Stimulated activated CD4-positive, alpha-beta T cell treated with anti-CD3 and anti-CD28 coated beads, Interleukin-1b, Interleukin-23, amount 100 ng/mL, for 1 hour (primary cell): Measurements from ENCODE around the gene PPM1L.

ENCODE experiments used
- DNase-seq, 2 donors: peaks; one replicate each; pipeline ENCODE4 v3.0.0-alpha.2; 2020; ENCODE audit warnings: low read depth in 2 of 2

PPM1L gene

DNA sequence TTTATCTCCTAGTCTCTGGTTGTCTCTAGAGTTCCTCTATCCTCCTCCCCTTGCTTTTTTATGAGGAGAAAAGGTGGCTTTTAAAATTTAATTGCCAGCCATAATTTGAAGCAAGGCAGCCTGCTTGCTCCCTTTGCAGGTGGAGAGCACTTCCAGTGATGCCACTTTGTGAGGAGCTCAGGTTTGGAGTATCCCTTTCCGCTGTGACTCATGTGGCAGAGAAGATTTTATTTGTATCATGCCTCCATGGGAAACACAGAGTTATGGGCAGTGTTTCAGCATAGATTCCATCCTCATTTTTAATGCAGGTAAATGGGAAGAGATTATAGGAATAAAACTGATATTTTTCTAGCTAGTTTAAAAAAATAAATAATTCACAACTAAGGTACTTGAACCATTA lies 7.0 kb downstream of the PPM1L start:
- DNase-seq: no peak

DNA sequence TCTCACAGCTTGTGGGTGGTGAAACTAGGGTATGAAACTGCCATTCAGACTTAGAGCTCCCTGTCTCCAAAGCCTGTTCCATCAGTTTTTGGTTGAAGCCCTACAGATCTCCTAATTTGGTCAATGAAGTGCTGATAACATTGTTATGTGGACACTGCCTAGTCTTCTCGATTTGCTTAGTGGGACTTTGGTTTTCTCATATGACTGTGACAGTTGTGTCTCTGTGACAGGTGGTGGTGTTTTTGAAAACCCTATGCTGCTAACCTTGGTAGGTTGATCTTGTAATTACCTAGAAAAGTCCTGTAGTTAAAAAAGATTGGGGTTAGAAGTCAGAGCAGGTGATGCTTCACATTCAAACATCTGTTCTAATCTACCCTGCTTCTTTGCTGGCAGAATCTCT lies 9.2 kb downstream of the PPM1L start:
- DNase-seq: no peak

DNA sequence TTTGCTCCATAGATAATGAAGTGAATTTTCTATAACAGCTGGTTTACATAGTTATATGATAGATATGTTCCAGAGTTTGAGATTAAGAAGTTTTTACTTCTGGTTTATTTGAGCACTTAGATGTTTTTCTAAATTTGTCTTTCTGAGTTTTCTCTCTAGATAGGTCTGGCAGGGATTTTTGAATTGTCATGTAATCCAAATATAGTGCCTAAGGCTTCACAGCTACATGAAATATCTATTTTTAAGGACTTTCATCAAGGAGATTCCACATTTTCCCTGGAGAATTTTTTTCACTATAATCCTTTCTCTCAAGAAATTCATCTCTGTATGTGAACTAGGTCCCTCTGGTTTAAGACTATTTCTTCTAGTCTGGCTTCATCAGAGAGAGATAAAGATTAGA lies 12.0 kb downstream of the PPM1L start:
- DNase-seq: no peak

DNA sequence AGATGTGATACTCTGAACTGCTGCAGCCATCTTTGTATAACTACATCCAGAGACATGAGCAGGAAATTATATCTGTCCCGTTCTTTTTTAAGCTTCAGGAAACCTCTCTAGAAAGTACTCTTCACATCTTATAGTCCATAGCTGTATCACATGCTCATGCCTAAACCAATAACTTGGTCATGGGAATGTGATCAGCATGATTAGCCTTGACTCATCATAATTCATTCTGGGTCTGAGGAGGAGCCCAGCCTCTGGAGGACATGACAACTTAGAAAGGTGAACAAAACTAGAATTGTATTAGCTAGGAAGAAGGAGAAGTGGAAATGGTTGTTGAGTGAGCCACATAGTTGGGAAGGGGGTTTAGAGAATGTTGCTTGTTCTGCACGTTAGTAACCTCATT lies 12.9 kb downstream of the PPM1L start:
- no peak for DNase-seq

DNA sequence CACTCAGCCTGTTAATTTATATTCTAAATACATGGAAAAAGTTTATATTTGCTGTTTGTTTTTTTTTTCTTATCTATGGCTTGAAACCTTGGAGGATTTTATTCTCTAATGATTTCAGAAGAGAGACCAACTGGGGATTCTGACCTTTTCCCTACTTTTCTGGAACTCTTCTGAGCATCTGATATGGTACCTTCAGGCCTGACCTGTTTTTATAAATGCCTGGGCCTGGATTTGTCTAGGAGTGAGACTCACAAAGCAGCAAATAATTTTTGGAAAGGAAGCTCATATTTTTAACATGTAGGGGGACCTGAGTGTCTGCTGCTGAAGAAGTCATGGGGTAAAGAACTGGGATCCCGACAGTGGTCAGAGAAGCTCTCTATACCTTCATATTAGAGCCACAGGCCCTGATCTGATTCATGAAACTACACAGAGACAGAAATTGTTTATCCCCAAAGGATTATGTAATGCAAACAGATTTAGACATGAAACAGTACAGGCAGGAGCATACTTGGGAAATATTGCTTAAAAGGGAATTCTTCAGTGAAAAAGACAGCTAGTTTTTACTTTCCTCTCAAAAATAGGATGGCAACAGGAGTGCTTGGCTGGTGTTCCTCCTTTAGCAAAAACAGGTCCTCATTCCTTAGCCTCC lies 15.9 kb downstream of the PPM1L start:
- DNase-seq: no peak

DNA sequence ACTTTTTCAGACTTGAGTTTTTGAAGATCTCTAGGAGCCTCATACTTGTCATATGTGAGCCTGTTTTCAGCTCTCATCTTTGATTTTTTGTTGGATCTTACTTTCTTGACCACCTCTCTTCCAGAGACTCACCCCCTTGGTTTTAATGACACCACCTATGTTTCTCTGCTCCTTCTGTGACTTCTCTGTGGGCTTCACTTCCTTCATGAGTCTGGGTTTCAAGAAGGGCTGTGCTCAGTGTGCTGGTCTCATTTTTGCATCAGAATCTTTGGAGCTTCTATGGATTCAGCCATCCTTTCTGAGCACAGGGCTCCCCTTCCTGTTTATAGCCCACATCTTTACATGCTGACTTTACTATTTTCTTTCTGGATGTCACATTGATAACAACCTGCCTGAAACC lies 17.7 kb downstream of the PPM1L start:
- no peak for DNase-seq

DNA sequence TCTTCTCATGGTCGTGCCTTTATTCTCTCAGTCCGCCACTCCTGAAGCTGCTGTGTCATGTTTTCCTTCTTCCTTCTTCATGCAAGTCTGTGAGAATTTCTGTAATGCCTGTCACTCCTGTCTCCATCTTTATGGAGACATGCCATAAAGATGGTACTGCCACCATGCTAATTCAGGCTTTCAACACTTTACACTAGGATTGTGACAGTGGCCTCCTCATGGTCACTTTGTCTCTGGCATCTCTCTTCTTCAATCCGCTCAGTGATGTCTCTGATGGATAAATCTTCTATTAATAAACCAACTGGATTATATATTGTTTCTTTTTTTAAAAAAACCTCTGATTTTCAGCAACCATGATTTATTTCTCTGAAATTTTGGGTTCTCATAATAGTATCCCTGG lies 18.1 kb downstream of the PPM1L start:
- DNase-seq: no peak

DNA sequence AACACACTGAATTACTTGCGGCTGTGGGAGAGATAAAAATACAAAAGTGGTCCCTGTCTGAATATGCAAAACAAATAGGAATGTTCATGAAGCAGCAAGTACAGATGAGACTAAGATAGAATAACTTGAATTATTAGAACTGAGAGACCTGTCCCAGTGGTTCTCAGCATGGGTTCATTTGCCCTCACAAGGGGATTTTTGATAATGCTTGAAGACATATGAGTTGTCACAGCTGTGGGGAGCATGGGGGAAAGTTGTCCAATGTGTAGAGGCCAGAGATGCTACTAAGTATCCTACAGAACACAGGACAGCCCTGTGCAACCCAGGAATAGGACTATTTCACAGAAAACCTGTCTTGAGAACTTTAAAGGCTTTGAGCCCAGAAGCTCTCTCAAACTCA lies 22.4 kb downstream of the PPM1L start:
- no peak for DNase-seq

DNA sequence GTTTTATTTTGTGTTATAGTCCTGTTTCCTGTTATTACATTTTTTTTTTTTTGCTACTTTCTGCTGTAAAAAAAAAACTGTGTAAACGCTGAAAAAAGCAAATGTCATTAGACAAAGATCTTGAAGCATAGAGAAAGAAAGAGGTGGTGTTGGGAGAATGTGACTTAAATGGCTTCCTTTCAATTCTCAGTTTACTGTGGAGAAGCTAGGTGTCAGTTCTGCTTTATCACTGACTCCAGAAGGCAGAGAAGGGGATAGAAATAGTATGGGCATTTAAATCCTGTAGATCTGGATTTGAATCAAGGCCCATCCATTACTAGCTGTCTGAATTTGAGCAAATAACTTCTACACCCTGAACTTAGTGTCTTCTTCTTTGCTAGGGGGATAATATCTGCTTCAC lies 23.0 kb downstream of the PPM1L start:
- no peak for DNase-seq

DNA sequence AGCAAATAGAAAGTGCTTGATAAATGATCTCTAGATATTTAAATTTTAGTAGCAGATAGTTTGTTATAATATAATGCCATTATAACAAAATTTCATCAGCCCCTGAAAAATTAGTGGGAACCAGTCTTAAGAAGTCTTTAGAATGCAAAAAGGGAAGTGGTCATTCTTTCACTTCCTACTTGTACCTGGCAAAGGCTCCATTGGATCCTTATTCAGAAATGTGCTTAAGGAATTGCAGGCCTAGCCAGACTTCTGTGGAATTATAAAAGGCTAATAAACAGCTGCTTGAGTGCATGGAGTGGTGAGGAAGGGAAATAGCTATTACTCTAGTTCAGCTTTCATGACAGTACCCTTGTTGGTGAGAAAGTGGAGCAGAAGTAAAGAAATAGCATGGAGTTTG lies 24.2 kb downstream of the PPM1L start:
- no peak for DNase-seq

DNA sequence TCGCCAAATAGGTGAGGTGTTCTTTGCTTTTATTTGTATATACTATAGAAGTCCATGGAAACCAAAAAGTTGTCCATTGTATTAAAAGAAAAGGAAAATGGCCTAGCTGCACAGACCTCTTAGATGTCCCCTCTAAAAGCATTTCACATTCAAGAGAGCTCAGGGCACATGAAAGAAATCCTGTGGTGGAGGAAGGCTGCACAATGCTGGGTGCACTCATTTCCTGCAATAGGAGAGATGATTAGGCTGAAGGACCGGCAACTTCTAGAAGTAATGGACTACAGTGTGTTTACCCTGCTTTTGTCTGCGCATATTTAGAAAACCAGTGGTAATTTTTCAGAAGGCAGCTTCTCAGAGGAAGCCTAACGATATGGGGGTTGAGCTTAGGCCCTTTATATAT lies 25.4 kb downstream of the PPM1L start:
- DNase-seq: no peak

DNA sequence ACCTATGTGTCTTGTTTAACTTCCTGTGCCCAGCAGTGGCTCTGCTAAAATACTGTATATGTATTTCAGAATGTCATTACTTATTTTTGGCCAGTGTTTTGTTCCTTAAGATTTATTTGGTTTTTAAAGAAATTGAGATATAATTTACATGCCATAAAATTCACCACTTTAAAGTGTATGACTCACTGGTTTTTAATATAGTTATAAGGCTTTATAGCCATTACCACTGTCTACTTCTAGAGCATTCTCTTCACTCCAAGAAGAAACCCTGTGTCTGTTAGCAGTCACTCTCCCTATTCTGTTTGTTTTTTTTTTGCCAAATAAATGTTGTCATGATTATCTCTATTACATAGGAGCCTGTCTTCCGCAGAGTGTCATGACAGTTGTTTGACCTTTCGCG lies 25.8 kb downstream of the PPM1L start:
- no peak for DNase-seq

DNA sequence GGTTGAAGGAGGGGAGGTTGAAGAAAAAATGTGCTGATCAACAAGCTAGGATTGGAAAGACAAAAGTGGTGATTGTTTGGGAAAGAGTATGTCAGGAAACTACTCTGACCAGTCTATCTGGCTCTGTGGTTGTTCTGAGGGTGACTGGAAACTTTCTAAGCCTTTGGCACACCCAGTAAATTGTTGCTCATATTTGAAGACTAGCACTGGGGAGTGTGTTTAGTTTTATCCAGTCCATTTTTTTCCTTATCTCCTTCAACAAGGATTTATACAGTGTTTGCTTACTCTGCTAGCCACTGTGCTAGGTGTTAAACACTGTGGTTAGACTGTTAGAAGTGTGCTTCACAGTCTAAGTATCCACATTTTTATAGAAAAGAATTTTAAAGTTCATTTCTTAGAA lies 28.8 kb downstream of the PPM1L start:
- no peak for DNase-seq

DNA sequence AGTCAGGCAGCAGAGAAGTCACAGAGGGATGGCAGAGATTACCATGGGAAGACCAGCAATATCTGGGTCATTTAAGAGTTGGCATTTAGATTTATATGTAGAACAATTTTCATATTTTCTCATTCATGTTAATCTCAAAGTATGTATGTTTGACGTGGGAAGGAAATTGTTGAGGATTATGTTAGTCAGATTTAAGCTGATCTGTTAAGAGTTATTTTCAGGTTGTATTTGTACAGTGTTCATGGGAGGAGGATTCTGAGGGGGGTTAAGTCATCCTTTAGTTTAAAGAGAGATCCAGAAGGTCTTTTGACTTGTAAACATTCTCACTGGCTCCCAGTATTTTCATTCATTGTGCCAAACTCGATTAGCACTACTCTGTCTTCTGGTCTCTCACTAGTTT lies 34.7 kb downstream of the PPM1L start:
- no peak for DNase-seq

DNA sequence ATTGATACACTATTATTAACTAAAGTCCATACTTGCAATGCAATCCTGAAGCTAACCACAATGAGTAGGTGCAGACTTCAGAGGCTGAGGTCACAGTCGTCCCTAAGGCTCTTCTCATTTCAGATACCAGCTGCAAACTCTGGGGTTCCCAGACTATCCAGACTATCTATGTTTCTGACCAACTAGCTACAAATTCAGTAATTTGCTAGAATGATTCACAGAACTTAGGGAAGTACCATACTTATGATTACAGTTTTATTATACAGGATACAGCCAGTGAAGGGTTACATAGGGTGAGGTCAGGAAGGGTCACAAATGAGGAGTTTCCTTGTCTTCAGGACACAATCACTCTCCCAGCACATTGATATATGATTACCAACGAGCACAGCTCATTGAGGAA lies 36.5 kb downstream of the PPM1L start:
- DNase-seq: no peak

DNA sequence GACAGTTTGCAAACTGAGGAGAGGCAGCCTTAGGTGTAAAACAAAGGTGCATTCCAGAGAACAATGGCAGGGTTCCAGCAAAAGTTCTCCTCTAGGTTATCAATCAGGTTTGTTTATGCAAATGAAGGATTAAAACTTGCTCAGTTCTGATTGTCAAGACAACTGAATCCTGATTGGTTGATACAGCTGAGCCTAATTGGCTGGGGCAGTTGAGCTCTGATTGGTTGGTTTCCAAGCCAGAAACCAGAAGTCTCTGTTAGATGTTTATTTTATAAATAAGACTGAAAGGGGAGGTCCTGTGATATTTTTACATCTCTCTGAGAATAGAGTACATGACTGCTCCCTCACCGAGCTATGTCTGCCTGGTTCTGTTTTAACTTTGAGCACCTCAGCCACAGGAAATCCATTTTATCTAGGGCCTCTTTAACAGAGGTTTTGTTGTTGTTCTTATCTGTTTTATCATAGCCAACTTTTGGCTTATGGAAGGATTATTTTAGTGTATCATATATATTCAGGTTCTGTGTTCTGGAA lies 37.8 kb downstream of the PPM1L start:
- no peak for DNase-seq

DNA sequence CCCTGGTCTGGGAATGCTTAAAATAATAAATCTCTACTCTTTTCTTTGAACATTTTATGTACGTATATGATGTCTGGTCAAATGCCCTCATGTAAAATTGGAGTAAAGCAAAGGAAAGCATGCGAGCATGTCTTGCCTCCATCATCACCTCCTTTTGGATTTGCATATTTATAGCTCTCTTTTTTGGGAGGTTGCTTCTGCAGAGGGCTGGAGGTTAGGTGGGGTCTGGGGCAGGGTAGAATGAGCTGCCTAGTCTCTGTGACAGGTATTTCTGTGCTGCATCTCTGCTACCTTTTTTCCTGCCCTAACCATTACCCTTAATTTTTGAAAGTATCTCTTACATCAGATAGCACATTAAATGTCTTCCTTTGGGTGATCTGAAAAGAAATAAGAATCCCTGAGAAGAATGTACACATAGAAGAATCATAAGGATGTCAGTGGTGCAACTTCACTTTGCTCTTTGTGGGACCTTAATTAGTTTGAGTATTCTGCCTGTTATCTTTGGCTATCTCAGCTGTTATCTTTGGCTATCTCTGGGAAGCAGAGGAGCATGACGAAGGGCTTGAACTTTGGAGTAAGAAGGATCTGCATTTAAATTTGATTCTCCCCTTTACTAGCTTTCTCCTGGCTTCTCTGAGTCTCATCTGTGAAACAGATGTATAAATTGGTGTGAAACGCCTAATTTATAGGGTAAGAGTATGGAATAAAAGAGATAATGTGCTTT lies 40.2 kb downstream of the PPM1L start:
- no peak for DNase-seq

DNA sequence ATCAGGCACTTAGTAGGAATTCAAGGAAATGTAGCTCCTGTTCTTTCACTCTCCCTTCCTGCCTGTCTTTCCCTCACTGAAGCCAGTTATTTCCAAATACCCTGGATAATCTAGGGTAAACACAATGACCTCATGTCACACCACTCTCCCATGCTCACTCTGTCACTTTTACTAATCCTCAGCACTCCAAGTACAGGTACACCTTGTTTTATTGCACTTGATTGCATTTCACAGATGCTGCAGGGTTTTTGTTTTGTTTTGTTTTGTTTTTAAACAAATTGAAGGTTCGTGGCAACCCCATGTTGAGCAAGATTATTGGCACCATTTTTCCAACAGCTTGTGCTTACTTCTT lies 40.8 kb downstream of the PPM1L start:
- DNase-seq: no peak

DNA sequence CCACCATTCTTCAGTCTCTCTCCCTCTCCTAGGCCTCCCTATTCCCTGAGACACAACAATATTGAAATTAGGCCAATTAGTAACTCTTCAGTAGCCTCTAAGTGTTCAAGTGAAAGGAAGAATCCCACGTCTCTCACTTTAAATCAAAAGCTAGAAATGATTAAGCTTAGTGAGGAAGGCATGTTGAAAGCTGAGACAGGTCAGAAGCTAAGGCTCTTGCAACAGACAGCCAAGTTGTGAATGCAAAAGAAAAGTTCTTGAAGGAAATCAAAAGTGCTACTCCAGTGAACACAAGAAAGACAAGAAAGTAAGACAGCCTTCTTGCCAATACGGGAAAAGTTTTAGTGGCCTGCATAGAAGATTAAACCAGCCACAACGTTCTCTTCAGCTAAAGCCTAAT lies 41.3 kb downstream of the PPM1L start:
- no peak for DNase-seq

DNA sequence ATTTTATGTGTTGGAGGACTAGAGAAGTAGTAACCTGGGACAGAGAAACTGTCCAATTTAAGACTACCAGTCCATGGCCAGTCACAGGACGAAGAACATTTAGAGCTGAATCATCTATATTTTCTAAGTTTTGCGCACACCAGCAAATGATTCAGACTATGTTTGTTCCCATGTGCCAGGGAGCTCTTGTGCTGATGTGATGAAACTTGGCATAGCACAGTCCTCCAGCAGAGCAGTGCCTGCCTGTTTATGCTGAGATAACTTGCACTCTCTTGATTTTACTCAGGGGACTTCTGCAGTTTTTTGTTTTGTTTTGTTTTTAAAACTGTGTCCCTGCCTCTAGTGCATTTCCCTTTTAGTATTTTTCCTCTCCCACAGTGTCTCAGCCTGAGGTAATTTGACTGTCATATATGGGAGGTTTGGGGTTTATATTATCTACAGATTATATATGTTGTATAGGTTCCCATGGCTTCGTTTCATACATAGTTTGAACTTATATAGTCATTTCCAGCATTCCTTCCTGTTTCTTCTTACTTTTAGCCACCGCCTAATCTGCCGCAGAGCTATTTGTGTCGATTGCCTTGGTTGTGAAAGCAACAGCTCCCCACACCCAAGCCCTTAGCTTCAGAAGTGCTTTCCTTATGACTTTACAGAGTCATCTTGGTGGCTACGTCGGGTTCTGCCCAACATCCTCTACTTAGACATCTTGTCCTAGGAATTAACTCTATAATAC lies 45.5 kb downstream of the PPM1L start:
- DNase-seq: no peak

DNA sequence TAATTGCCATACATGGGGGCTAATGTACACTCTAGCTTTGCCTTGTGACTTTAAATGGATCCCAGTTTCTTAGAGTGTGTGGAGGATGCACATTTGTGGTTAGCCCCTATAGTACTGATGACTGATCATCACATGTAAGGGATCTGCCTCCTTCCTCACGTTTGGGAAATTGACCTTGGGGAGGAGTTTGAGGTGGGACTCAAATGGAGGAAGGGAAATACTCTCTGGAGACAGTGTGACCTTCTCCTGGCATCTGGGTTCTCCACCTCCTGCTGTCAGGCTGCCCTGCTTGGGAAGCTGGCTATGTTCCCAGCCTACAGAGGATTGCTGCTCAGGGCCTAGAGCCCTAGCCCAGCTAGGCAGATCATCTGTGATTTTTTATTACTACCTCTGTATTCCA lies 48.7 kb downstream of the PPM1L start:
- DNase-seq: no peak

DNA sequence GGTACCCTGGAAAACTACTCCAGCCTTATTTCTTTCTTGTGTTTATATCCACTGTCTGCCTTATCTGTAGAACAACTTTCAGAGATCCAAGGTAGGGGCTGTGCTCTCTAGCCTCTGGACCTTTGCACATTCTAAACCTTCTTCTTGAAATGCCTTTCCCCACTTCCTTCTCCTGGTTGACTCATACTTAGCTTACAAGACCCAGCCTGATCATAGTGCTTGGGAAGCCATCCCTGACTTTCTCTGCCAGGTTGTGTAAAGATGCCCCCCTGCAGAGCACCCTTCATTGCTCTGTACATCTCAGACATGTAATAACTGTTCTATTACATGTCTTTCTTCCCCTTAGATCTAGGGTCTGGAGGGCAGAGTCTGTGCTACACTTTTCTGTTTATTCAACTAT lies 50.1 kb downstream of the PPM1L start:
- no peak for DNase-seq

DNA sequence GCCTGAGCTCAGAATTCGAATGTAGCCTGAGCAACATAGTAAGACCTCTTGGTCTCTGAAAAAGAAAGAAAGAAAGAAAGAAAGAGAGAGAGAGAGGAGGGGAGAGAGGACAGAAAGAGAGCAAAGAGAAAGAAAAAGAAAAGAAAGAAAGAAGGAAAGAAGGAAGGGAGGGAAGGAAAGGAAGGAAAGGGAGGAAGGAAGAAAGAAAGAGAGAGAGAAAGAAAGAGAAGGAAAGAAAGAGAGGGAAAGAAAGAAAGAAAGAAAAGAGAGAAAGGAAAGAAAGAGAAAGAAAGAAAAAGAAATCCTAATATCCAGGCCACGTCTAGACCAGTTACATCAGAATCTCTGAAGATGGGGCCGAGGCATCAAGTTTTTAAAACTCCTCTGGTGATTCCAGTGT lies 50.7 kb downstream of the PPM1L start:
- DNase-seq: no peak
